GM12891 (cell line): ENCODE results near the gene SLC6A11.

ENCODE experiments used
- PAX5 ChIP-seq: IDR thresholded peaks from 2 replicates; pipeline ENCODE4 v1.6.1; 2011; ENCODE audit warnings: low read length, moderate library complexity, mild to moderate bottlenecking; ENCODE audit not compliant: insufficient read depth, severe bottlenecking
- POLR2A ChIP-seq: IDR thresholded peaks from 2 replicates; pipeline ENCODE4 v1.6.1; 2011; ENCODE audit warnings: low read depth, low read length, control low read depth
- POLR2AphosphoS5 ChIP-seq: IDR thresholded peaks from 2 replicates; pipeline ENCODE4 v1.6.1; 2011; ENCODE audit warnings: low read depth, low read length, control low read depth
- POU2F2 ChIP-seq: IDR thresholded peaks from 2 replicates; pipeline ENCODE4 v1.6.1; 2011; ENCODE audit warnings: low read depth, mild to moderate bottlenecking, control low read depth, low read length, moderate library complexity
- SPI1 ChIP-seq: IDR thresholded peaks from 2 replicates; pipeline ENCODE4 v1.6.1; 2011; ENCODE audit warnings: low read depth, low read length, control low read depth
- TAF1 ChIP-seq: IDR thresholded peaks from 2 replicates; pipeline ENCODE4 v1.6.1; 2011; ENCODE audit warnings: low read depth, low read length, control low read depth

GRCh38 chr3:10968401-10968800 lies 152.4 kb downstream of the SLC6A11 start:
- TF ChIP-seq POLR2A (no peak), POLR2AphosphoS5 (no peak), TAF1 (no peak), SPI1 (no peak), POU2F2 (no peak), PAX5 (no peak)
